Astrocyte (in vitro differentiated cells and primary cell): ENCODE measurements around the gene FBXW2. TPM values are rescaled to one million over a fixed set of nuclear protein-coding genes. Genes with fewer than 3 reads are reported as not detected.

ENCODE experiments used
- DNase-seq: peaks from one replicate; pipeline ENCODE4 v3.0.0-alpha.2; 2010; ENCODE audit warnings: low read depth
- FAIRE-seq: peaks from 2 replicates; lab custom pipeline; 2011; peaks lifted over from hg19 to GRCh38; lab: Jason Lieb, UNC
- H2AFZ ChIP-seq: 2 replicates; pipeline ENCODE4 v1.6.0; 2012; ENCODE audit warnings: low read depth, low read length, inconsistent platforms
- H3K27ac ChIP-seq: 2 replicates; pipeline ENCODE4 v1.5.1; 2011; ENCODE audit warnings: low read depth, low read length, inconsistent platforms
- H3K27me3 ChIP-seq: 2 replicates; pipeline ENCODE4 v1.6.0; 2011; ENCODE audit warnings: low read length, inconsistent platforms; ENCODE audit not compliant: insufficient read depth
- H3K36me3 ChIP-seq: 2 replicates; pipeline ENCODE4 v1.5.1; 2011; ENCODE audit warnings: low read length, inconsistent platforms; ENCODE audit not compliant: insufficient read depth
- H3K4me1 ChIP-seq: 2 replicates; pipeline ENCODE4 v1.5.1; 2011; ENCODE audit warnings: low read length, inconsistent platforms; ENCODE audit not compliant: insufficient read depth
- H3K4me2 ChIP-seq: 2 replicates; pipeline ENCODE4 v1.6.0; 2012; ENCODE audit warnings: low read length, inconsistent platforms
- H3K4me3 ChIP-seq: 2 replicates; pipeline ENCODE4 v1.5.1; 2011; ENCODE audit warnings: low read depth, mild to moderate bottlenecking, low read length, inconsistent platforms; ENCODE audit not compliant: insufficient read depth
- H3K79me2 ChIP-seq: 2 replicates; pipeline ENCODE4 v1.6.0; 2012; ENCODE audit warnings: mild to moderate bottlenecking, low read length, inconsistent platforms; ENCODE audit not compliant: insufficient read depth
- H3K9ac ChIP-seq: 2 replicates; pipeline ENCODE4 v1.6.0; 2012; ENCODE audit warnings: mild to moderate bottlenecking, low read length, inconsistent platforms
- H3K9me3 ChIP-seq: 2 replicates; pipeline ENCODE4 v1.5.1; 2012; ENCODE audit warnings: low read depth, mild to moderate bottlenecking, low read length, inconsistent platforms; ENCODE audit not compliant: insufficient read depth
- H4K20me1 ChIP-seq: 2 replicates; pipeline ENCODE4 v1.6.0; 2012; ENCODE audit warnings: low read length, inconsistent platforms; ENCODE audit not compliant: insufficient read depth
- H3K27ac Mint-ChIP-seq: one replicate; pipeline ENCODE4 v1.8.0; 2021; ENCODE audit warnings: mild to moderate bottlenecking, mixed read lengths; ENCODE audit not compliant: unreplicated experiment
- H3K27me3 Mint-ChIP-seq: one replicate; pipeline ENCODE4 v1.8.0; 2021; ENCODE audit warnings: low read depth, mixed read lengths; ENCODE audit not compliant: unreplicated experiment
- H3K36me3 Mint-ChIP-seq: one replicate; pipeline ENCODE4 v1.8.0; 2021; ENCODE audit warnings: low read depth, mixed read lengths; ENCODE audit not compliant: unreplicated experiment
- H3K4me1 Mint-ChIP-seq: one replicate; pipeline ENCODE4 v1.8.0; 2021; ENCODE audit warnings: low read depth, mixed read lengths; ENCODE audit not compliant: unreplicated experiment
- H3K4me3 Mint-ChIP-seq: one replicate; pipeline ENCODE4 v1.8.0; 2021; ENCODE audit warnings: mild to moderate bottlenecking, moderate library complexity, mixed read lengths; ENCODE audit not compliant: unreplicated experiment
- H3K9me3 Mint-ChIP-seq: one replicate; pipeline ENCODE4 v1.8.0; 2021; ENCODE audit warnings: mild to moderate bottlenecking, mixed read lengths; ENCODE audit not compliant: unreplicated experiment
- CTCF ChIP-seq: IDR thresholded peaks from 2 replicates; pipeline ENCODE4 v1.5.1; 2011; ENCODE audit warnings: low read depth, mild to moderate bottlenecking, inconsistent platforms, low read length, moderate library complexity; ENCODE audit not compliant: insufficient read depth
- EZH2 ChIP-seq: IDR thresholded peaks from 2 replicates; pipeline ENCODE4 v1.6.1; 2012; ENCODE audit warnings: mild to moderate bottlenecking, low read length, inconsistent platforms; ENCODE audit not compliant: insufficient read depth
- total RNA-seq: library from RNA; stranded (reverse); gene quantifications from 2 replicates; pipeline ENCODE4 v1.2.1, GENCODE V29; 2021

Gene FBXW2
- total RNA-seq, 1 donor from 2014 or later: 65.7 TPM

GRCh38 chr9:120730654-120731514 is 62.3 kb downstream of the FBXW2 start:
- Histone ChIP-seq H4K20me1 (peaks cover 3% of the 10 kb centered on the region), H3K9ac (no peak overlapping the region), H3K27me3 (peaks cover 4% of the 10 kb centered on the region), H3K4me1 (peaks cover 13% of the 10 kb centered on the region), H3K4me2 (peak overlapping the region; percentile 52), H3K4me3 (no peak overlapping the region), H3K9me3 (no peaks in the 10 kb centered on the region), H3K36me3 (no peaks in the 10 kb centered on the region), H2AFZ (no peak overlapping the region), H3K79me2 (no peaks in the 10 kb centered on the region), H3K27ac (no peak overlapping the region)
- FAIRE-seq (no peak), DNase-seq (peak; percentile 99)
- H3K27me3 Mint-ChIP-seq: peaks cover 5% of the 10 kb centered on the region
- no peaks in the 10 kb centered on the region for H3K9me3 Mint-ChIP-seq
- H3K27ac Mint-ChIP-seq: peak overlapping the region; percentile 49
- no peak for TF ChIP-seq EZH2
- TF ChIP-seq CTCF: no peak
- H3K4me3 Mint-ChIP-seq: no peak overlapping the region
- H3K4me1 Mint-ChIP-seq: peaks cover 34% of the 10 kb centered on the region
- no peaks in the 10 kb centered on the region for H3K36me3 Mint-ChIP-seq

GRCh38 chr9:120729791-120730241 is 63.4 kb downstream of the FBXW2 start:
- H3K27ac ChIP-seq: no peak overlapping the region
- Mint-ChIP-seq H3K27ac (peak overlapping the region; percentile 92), H3K9me3 (no peaks in the 10 kb centered on the region), H3K4me1 (peaks cover 29% of the 10 kb centered on the region), H3K27me3 (peaks cover 7% of the 10 kb centered on the region), H3K4me3 (no peak overlapping the region), H3K36me3 (no peaks in the 10 kb centered on the region)
- no peak overlapping the region for H3K4me3 ChIP-seq
- H3K9me3 ChIP-seq: no peaks in the 10 kb centered on the region
- no peak overlapping the region for H2AFZ ChIP-seq
- no peak for TF ChIP-seq EZH2
- TF ChIP-seq CTCF: no peak
- H3K36me3 ChIP-seq: no peaks in the 10 kb centered on the region
- FAIRE-seq: no peak
- peaks cover 3% of the 10 kb centered on the region for H4K20me1 ChIP-seq
- no peak overlapping the region for H3K9ac ChIP-seq
- peaks cover 4% of the 10 kb centered on the region for H3K27me3 ChIP-seq
- H3K79me2 ChIP-seq: no peaks in the 10 kb centered on the region
- DNase-seq: no peak
- peaks cover 13% of the 10 kb centered on the region for H3K4me1 ChIP-seq
- no peak overlapping the region for H3K4me2 ChIP-seq

- Mint-ChIP-seq H3K27me3 (peaks cover 7% of the 10 kb centered on the region), H3K9me3 (no peaks in the 10 kb centered on the region), H3K36me3 (no peaks in the 10 kb centered on the region), H3K27ac (no peak overlapping the region), H3K4me1 (peaks cover 18% of the 10 kb centered on the region), H3K4me3 (no peak overlapping the region)
- Histone ChIP-seq H3K4me2 (no peak overlapping the region), H3K4me1 (peaks cover 9% of the 10 kb centered on the region), H3K36me3 (no peaks in the 10 kb centered on the region), H3K9ac (no peak overlapping the region), H3K9me3 (no peaks in the 10 kb centered on the region), H4K20me1 (peaks cover 3% of the 10 kb centered on the region), H2AFZ (no peak overlapping the region), H3K79me2 (no peaks in the 10 kb centered on the region), H3K27ac (no peak overlapping the region), H3K4me3 (no peak overlapping the region), H3K27me3 (no peaks in the 10 kb centered on the region)
- DNase-seq: no peak
- no peak for TF ChIP-seq CTCF
- TF ChIP-seq EZH2: no peak
- no peak for FAIRE-seq
Observed at GRCh38 chr9:120726484-120726883, 66.7 kb downstream of the FBXW2 start.
